ENCODE results near the gene RALB. TPM values are rescaled to one million over a fixed set of nuclear protein-coding genes. Genes with fewer than 3 reads are reported as not detected.

RALB gene
- total RNA-seq, 1 experiment from 2014 or later = 40.2 TPM

DNA sequence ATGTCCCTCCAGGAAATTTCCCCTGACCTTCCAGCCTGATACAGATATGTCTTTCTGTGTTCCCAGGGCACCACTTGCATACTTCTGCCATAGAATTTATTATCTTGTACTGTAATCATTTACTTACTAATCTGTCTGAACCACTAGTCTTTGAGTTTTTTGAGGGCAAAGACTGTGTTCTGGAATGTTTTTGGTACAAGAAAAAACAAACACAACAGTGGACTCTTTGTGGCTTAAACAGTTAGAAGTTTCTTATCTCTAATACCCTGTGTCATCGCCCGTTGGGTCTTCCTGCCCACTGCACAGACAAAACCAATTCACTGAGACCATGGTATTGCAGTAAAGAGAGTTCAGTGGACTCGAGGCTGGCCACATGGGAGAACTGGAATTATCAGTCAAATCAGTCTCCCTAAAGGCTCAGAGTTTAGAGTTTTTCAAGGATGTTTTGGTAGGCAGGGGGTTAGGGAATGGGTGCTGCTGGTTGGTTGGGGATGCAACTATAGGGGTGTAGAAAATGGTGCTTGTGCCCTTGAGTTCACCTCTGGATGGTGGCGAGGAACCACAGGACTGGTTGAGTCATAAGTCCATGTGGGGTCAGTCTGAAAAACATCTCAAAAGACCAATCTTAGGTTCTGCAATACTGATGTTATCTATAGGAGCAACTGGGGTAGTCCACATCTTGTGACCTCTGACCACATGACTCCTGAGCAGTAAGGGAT is 20.3 kb downstream of the RALB start:
- intact Hi-C loops (cut with micrococcal nuclease; ENCODE audit: unreplicated experiment) = no loop called here
- no peak overlapping the region for H3K4me3 Mint-ChIP-seq (ENCODE audit: low read depth, unreplicated experiment)
- H3K27ac Mint-ChIP-seq (ENCODE audit: unreplicated experiment) = peak overlapping the region; percentile 6
- H3K27me3 Mint-ChIP-seq (ENCODE audit: unreplicated experiment) = no peaks in the 10 kb centered on the region
- no peaks in the 10 kb centered on the region for H3K36me3 Mint-ChIP-seq (ENCODE audit: insufficient read depth, unreplicated experiment)
- BruUV-seq (replicated peaks) = no TSS peak
- no peak for TF ChIP-seq CTCF (IDR thresholded peaks at IDR 0.05; ENCODE audit: unreplicated experiment)
- no peak for DNase-seq
- H3K9me3 Mint-ChIP-seq (ENCODE audit: low read depth, unreplicated experiment) = no peaks in the 10 kb centered on the region
- peaks cover 42% of the 10 kb centered on the region for H3K4me1 Mint-ChIP-seq (ENCODE audit: low read depth, unreplicated experiment)
- CTCF ChIA-PET = no interaction called here

DNA sequence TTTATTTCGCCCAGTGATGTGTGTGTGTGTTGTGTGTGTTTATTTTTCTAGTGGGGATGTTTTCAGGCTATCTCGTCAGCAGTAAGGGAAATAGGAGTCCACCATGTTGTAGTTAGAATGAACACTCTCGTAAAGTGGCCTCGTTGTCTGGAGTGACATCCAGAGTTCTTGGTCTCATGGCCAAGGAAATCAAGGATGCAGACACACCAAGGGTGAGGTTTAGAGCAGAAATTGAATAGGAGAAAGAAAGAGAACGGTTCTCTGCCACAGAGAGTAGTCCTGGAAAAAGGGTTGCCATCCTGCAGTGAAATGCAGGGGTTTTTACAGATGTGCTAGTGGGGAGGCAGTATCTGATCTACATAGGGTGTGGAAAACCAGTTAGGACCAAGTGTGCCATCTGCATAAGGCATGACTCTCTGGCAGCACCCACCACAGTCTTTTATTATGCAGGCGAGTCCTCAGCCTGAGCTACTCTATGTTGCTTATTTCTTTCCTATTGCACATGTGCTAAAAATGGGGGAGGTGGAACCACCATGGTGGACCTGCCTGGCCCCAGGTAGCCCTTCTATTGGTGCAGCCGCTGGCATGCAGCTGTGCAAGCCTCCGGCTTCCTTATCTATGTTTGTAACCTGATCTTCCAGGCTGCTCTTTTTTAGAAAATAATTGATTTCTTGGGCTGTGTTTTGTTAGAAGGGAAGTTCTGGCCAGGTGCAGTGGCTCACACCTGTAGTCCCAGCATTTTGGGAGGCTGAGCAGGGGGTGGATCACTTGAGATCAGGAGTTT is 23.2 kb downstream of the RALB start:
- CTCF ChIA-PET = no interaction called here
- peaks cover 34% of the 10 kb centered on the region for H3K4me1 Mint-ChIP-seq (ENCODE audit: low read depth, unreplicated experiment)

DNA sequence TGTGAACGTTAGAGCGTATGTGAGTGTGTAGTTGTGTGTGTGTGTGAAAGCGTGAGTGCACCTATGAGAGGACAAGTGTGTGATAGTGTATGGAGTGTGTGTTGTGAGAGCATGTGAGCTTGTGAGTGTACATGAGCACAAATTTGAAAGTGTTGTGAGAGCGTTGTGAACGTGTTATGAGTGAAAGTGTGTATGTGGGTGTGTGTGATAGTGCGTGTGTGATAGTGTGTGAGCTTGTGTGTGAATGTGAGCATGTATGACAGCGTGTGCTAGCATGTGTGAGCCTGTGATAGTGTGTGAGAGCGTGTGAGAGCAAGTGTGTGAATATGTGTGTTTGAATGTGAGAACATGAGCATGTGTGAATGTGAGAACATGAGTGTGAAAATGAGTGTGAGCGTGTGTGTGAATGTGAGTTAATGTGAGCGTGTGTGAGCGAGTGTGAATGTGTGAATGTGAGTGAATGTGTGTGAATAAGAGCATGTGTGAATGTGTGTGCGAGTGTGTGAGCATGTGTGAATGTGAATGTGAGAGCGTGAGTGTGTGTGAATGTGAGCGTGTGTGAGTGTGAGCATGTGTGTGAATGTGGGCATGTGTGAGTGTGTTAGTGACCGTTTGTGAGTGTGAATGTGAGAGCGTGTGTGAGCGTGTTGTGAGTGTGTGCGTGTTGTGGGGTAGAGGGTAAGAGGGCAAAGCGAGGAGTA is 25.0 kb downstream of the RALB start:
- no peak for DNase-seq
- H3K27me3 Mint-ChIP-seq (ENCODE audit: unreplicated experiment) = no peaks in the 10 kb centered on the region
- no peak overlapping the region for H3K27ac Mint-ChIP-seq (ENCODE audit: unreplicated experiment)
- no TSS peak for BruUV-seq (replicated peaks)
- TF ChIP-seq CTCF (IDR thresholded peaks at IDR 0.05; ENCODE audit: unreplicated experiment) = no peak
- CTCF ChIA-PET = no interaction called here
- peaks cover 25% of the 10 kb centered on the region for H3K4me1 Mint-ChIP-seq (ENCODE audit: low read depth, unreplicated experiment)
- intact Hi-C loops (cut with micrococcal nuclease; ENCODE audit: unreplicated experiment) = no loop called here
- no peaks in the 10 kb centered on the region for H3K36me3 Mint-ChIP-seq (ENCODE audit: insufficient read depth, unreplicated experiment)
- H3K9me3 Mint-ChIP-seq (ENCODE audit: low read depth, unreplicated experiment) = no peaks in the 10 kb centered on the region
- H3K4me3 Mint-ChIP-seq (ENCODE audit: low read depth, unreplicated experiment) = no peak overlapping the region

More for the DNA sequence above, 23.2 kb downstream of the RALB start:
- peak; percentile 48 for DNase-seq
- Mint-ChIP-seq H3K36me3 (ENCODE audit: insufficient read depth, unreplicated experiment) (no peaks in the 10 kb centered on the region), H3K9me3 (ENCODE audit: low read depth, unreplicated experiment) (no peaks in the 10 kb centered on the region), H3K27me3 (ENCODE audit: unreplicated experiment) (no peaks in the 10 kb centered on the region), H3K4me3 (ENCODE audit: low read depth, unreplicated experiment) (no peak overlapping the region), H3K27ac (ENCODE audit: unreplicated experiment) (no peak overlapping the region)
- no peak for TF ChIP-seq CTCF (IDR thresholded peaks at IDR 0.05; ENCODE audit: unreplicated experiment)
- intact Hi-C loops (cut with micrococcal nuclease; ENCODE audit: unreplicated experiment) = no loop called here
- no TSS peak for BruUV-seq (replicated peaks)

- CTCF ChIA-PET = interaction anchor here (0.8 kb wide), 1 partner anchor 34 kb away, joined by 4 read pairs; no protein-coding TSS in a partner anchor
- BruUV-seq (replicated peaks) = no TSS peak
- DNase-seq = no peak
- H3K9me3 Mint-ChIP-seq (ENCODE audit: low read depth, unreplicated experiment) = no peaks in the 10 kb centered on the region
- no peak overlapping the region for H3K4me3 Mint-ChIP-seq (ENCODE audit: low read depth, unreplicated experiment)
- H3K4me1 Mint-ChIP-seq (ENCODE audit: low read depth, unreplicated experiment) = peaks cover 13% of the 10 kb centered on the region
- no peaks in the 10 kb centered on the region for H3K27me3 Mint-ChIP-seq (ENCODE audit: unreplicated experiment)
- TF ChIP-seq CTCF (IDR thresholded peaks at IDR 0.05; ENCODE audit: unreplicated experiment) = no peak
- no peak overlapping the region for H3K27ac Mint-ChIP-seq (ENCODE audit: unreplicated experiment)
- H3K36me3 Mint-ChIP-seq (ENCODE audit: insufficient read depth, unreplicated experiment) = peaks cover 4% of the 10 kb centered on the region
- intact Hi-C loops (cut with micrococcal nuclease; ENCODE audit: unreplicated experiment) = no loop called here
Measured at GRCh38 chr2:120278901-120279300, 26.2 kb downstream of the RALB start.
